Hindlimb muscle (tissue), 1 donor: Measurements from ENCODE around the gene MTHFS. TPM values are rescaled to one million over a fixed set of nuclear protein-coding genes. Genes with fewer than 3 reads are reported as not detected.
A peak's percentile ranks its signal among the peaks of the same experiment; 100 is the strongest.

Source experiments
- DNase-seq: peaks from one replicate; pipeline ENCODE4 v3.0.0-alpha.2; 2013
- polyA plus RNA-seq: library from polyadenylated mRNA; unstranded; fragments of 120-200 nt; gene quantifications from one replicate; pipeline ENCODE4 v1.2.1, GENCODE V29; 2013; ENCODE audit not compliant: insufficient read length

Gene MTHFS
- polyA plus RNA-seq, 1 donor: 19.3 TPM

GRCh38 chr15:79874242-79874641 lies 22.6 kb downstream of the MTHFS start:
- DNase-seq: no peak

- no peak for DNase-seq
Observed at GRCh38 chr15:79872358-79873017, 24.3 kb downstream of the MTHFS start.

- DNase-seq: no peak
Observed at GRCh38 chr15:79868554-79868953, 28.3 kb downstream of the MTHFS start.

GRCh38 chr15:79863886-79864285 lies 32.9 kb downstream of the MTHFS start:
- DNase-seq: no peak

GRCh38 chr15:79862191-79862590 lies 34.6 kb downstream of the MTHFS start:
- no peak for DNase-seq

GRCh38 chr15:79860661-79861060 lies 36.2 kb downstream of the MTHFS start:
- DNase-seq: no peak

GRCh38 chr15:79858469-79858868 lies 38.3 kb downstream of the MTHFS start:
- no peak for DNase-seq

- DNase-seq: peak; percentile 67
Observed at GRCh38 chr15:79853492-79854328, 43.1 kb downstream of the MTHFS start.

- no peak for DNase-seq
Observed at GRCh38 chr15:79849789-79850188, 47.0 kb downstream of the MTHFS start.

GRCh38 chr15:79846539-79846938 lies 50.3 kb downstream of the MTHFS start:
- no peak for DNase-seq

GRCh38 chr15:79844221-79844620 lies 52.6 kb downstream of the MTHFS start:
- no peak for DNase-seq

GRCh38 chr15:79837846-79838245 lies 59.0 kb downstream of the MTHFS start:
- no peak for DNase-seq

GRCh38 chr15:79834495-79834894 lies 62.3 kb downstream of the MTHFS start:
- no peak for DNase-seq

- DNase-seq: no peak
Observed at GRCh38 chr15:79832367-79833120, 64.3 kb downstream of the MTHFS start.

GRCh38 chr15:79831604-79832003 lies 65.2 kb downstream of the MTHFS start:
- DNase-seq: no peak

GRCh38 chr15:79829950-79830349 lies 66.9 kb downstream of the MTHFS start:
- no peak for DNase-seq

- DNase-seq: no peak
Observed at GRCh38 chr15:79828447-79828846, 68.4 kb downstream of the MTHFS start.

GRCh38 chr15:79826800-79827199 lies 70.0 kb downstream of the MTHFS start:
- no peak for DNase-seq

GRCh38 chr15:79824136-79824701 lies 72.6 kb downstream of the MTHFS start:
- DNase-seq: no peak

GRCh38 chr15:79820820-79821219 lies 76.0 kb downstream of the MTHFS start:
- no peak for DNase-seq

GRCh38 chr15:79820176-79820575 lies 76.6 kb downstream of the MTHFS start:
- no peak for DNase-seq

- no peak for DNase-seq
Observed at GRCh38 chr15:79816571-79816970, 80.2 kb downstream of the MTHFS start.

GRCh38 chr15:79815468-79815867 lies 81.3 kb downstream of the MTHFS start:
- DNase-seq: no peak
